Astrocyte (in vitro differentiated cells and primary cell): Measurements from ENCODE around the gene GABBR1. TPM values are rescaled to one million over a fixed set of nuclear protein-coding genes. Genes with fewer than 3 reads are reported as not detected.
"Not testable (repeated sequence)": the region's sequence is repeated elsewhere in the genome, so short reads cannot be mapped to it uniquely, and the experiment has no call there.

Experiments used
- DNase-seq: peaks from one replicate; pipeline ENCODE4 v3.0.0-alpha.2; 2010; ENCODE audit warnings: low read depth
- FAIRE-seq: peaks from 2 replicates; lab custom pipeline; 2011; peaks lifted over from hg19 to GRCh38; lab: Jason Lieb, UNC
- H2AFZ ChIP-seq: 2 replicates; pipeline ENCODE4 v1.6.0; 2012; ENCODE audit warnings: low read depth, low read length, inconsistent platforms
- H3K27ac ChIP-seq: 2 replicates; pipeline ENCODE4 v1.5.1; 2011; ENCODE audit warnings: low read depth, low read length, inconsistent platforms
- H3K27me3 ChIP-seq: 2 replicates; pipeline ENCODE4 v1.6.0; 2011; ENCODE audit warnings: low read length, inconsistent platforms; ENCODE audit not compliant: insufficient read depth
- H3K36me3 ChIP-seq: 2 replicates; pipeline ENCODE4 v1.5.1; 2011; ENCODE audit warnings: low read length, inconsistent platforms; ENCODE audit not compliant: insufficient read depth
- H3K4me1 ChIP-seq: 2 replicates; pipeline ENCODE4 v1.5.1; 2011; ENCODE audit warnings: low read length, inconsistent platforms; ENCODE audit not compliant: insufficient read depth
- H3K4me2 ChIP-seq: 2 replicates; pipeline ENCODE4 v1.6.0; 2012; ENCODE audit warnings: low read length, inconsistent platforms
- H3K4me3 ChIP-seq: 2 replicates; pipeline ENCODE4 v1.5.1; 2011; ENCODE audit warnings: low read depth, mild to moderate bottlenecking, low read length, inconsistent platforms; ENCODE audit not compliant: insufficient read depth
- H3K79me2 ChIP-seq: 2 replicates; pipeline ENCODE4 v1.6.0; 2012; ENCODE audit warnings: mild to moderate bottlenecking, low read length, inconsistent platforms; ENCODE audit not compliant: insufficient read depth
- H3K9ac ChIP-seq: 2 replicates; pipeline ENCODE4 v1.6.0; 2012; ENCODE audit warnings: mild to moderate bottlenecking, low read length, inconsistent platforms
- H3K9me3 ChIP-seq: 2 replicates; pipeline ENCODE4 v1.5.1; 2012; ENCODE audit warnings: low read depth, mild to moderate bottlenecking, low read length, inconsistent platforms; ENCODE audit not compliant: insufficient read depth
- H4K20me1 ChIP-seq: 2 replicates; pipeline ENCODE4 v1.6.0; 2012; ENCODE audit warnings: low read length, inconsistent platforms; ENCODE audit not compliant: insufficient read depth
- H3K27ac Mint-ChIP-seq: one replicate; pipeline ENCODE4 v1.8.0; 2021; ENCODE audit warnings: mild to moderate bottlenecking, mixed read lengths; ENCODE audit not compliant: unreplicated experiment
- H3K27me3 Mint-ChIP-seq: one replicate; pipeline ENCODE4 v1.8.0; 2021; ENCODE audit warnings: low read depth, mixed read lengths; ENCODE audit not compliant: unreplicated experiment
- H3K36me3 Mint-ChIP-seq: one replicate; pipeline ENCODE4 v1.8.0; 2021; ENCODE audit warnings: low read depth, mixed read lengths; ENCODE audit not compliant: unreplicated experiment
- H3K4me1 Mint-ChIP-seq: one replicate; pipeline ENCODE4 v1.8.0; 2021; ENCODE audit warnings: low read depth, mixed read lengths; ENCODE audit not compliant: unreplicated experiment
- H3K4me3 Mint-ChIP-seq: one replicate; pipeline ENCODE4 v1.8.0; 2021; ENCODE audit warnings: mild to moderate bottlenecking, moderate library complexity, mixed read lengths; ENCODE audit not compliant: unreplicated experiment
- H3K9me3 Mint-ChIP-seq: one replicate; pipeline ENCODE4 v1.8.0; 2021; ENCODE audit warnings: mild to moderate bottlenecking, mixed read lengths; ENCODE audit not compliant: unreplicated experiment
- CTCF ChIP-seq: IDR thresholded peaks from 2 replicates; pipeline ENCODE4 v1.5.1; 2011; ENCODE audit warnings: low read depth, mild to moderate bottlenecking, inconsistent platforms, low read length, moderate library complexity; ENCODE audit not compliant: insufficient read depth
- EZH2 ChIP-seq: IDR thresholded peaks from 2 replicates; pipeline ENCODE4 v1.6.1; 2012; ENCODE audit warnings: mild to moderate bottlenecking, low read length, inconsistent platforms; ENCODE audit not compliant: insufficient read depth
- total RNA-seq: library from RNA; stranded (reverse); gene quantifications from 2 replicates; pipeline ENCODE4 v1.2.1, GENCODE V29; 2021

Gene GABBR1
- total RNA-seq, 1 donor from 2014 or later = 66.3 TPM

DNA sequence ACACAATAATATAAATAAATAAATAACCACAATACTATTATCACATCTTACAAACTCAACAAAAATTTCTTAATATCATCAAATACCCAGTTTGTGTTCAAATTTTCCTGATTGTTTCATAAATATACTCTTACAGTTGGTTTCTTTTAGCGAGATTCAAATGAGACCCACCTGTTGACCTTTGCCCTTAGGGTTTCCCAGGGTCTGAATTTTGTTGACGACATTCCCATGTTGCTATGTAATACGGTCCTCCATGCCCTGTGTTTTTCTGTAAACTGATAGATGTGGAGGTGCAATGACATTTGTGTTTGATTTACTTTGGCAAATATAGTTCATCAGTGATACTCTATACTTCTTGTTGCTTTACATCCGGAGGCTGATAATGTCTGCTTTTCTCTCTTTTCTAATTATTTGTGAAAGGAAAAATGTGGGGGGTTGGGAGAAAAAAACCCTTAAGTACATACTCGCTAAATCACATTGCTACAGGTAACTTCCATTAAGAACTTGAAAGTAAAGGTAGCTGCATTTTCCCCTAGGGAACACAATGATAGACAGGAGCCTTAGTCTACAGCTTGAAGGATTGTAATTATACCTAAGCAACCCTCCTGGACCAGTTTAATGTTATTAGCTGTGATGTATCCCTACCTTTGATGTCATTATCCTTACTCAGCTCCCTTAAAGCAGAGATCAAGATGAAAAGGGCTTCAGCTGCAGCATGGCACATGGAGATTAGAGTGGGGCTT is 30.5 kb upstream of the GABBR1 start:
- no peak overlapping the region for H3K27ac ChIP-seq
- no peaks in the 10 kb centered on the region for H3K9me3 ChIP-seq
- DNase-seq (no peak), FAIRE-seq (no peak)
- H3K79me2 ChIP-seq = no peaks in the 10 kb centered on the region
- no peaks in the 10 kb centered on the region for H3K36me3 Mint-ChIP-seq
- H4K20me1 ChIP-seq = no peaks in the 10 kb centered on the region
- H3K9me3 Mint-ChIP-seq = no peaks in the 10 kb centered on the region
- H3K4me1 ChIP-seq = no peaks in the 10 kb centered on the region
- no peak overlapping the region for H2AFZ ChIP-seq
- H3K36me3 ChIP-seq = no peaks in the 10 kb centered on the region
- peaks cover 10% of the 10 kb centered on the region for H3K27me3 ChIP-seq
- no peak for TF ChIP-seq EZH2
- no peak overlapping the region for H3K9ac ChIP-seq
- no peak overlapping the region for H3K4me3 ChIP-seq
- H3K27me3 Mint-ChIP-seq = no peaks in the 10 kb centered on the region
- peaks cover 10% of the 10 kb centered on the region for H3K4me1 Mint-ChIP-seq
- no peak overlapping the region for H3K4me3 Mint-ChIP-seq
- H3K27ac Mint-ChIP-seq = no peak overlapping the region
- no peak overlapping the region for H3K4me2 ChIP-seq

DNA sequence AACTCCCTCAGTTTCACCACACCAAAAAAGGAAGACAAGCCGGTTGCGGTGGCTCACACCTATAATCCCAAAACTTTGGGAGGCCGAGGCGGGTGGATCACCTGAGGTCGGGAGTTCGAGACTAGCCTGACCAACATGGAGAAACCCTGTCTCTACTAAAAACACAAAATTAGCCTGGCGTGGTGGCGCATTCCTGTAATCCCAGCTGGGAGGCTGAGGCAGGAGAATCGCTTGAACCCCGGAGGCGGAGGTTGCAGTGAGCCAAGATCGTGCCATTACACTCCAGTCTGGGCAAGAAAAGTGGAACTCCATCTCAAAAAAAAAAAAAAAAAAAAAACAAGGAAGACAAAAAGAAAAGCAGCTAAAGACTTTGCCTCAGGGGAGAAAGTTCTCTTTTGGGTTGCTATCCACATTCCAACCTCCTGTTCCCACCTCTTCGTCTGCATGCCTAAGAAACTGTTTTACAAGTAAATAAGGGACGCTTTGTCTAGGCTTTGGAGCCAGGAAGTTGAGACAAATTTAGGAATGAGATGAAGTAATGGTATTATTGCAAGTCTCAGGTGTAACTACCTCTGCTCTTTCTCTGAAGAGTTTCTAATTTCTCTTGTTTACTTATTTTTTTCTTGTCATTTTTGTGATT is 28.6 kb upstream of the GABBR1 start:
- not testable (repeated sequence) for DNase-seq, H3K36me3 Mint-ChIP-seq, H3K27ac Mint-ChIP-seq, H3K79me2 ChIP-seq, H3K36me3 ChIP-seq, H3K9me3 Mint-ChIP-seq, H3K27me3 ChIP-seq, H3K4me3 Mint-ChIP-seq, H3K27me3 Mint-ChIP-seq, FAIRE-seq, H3K4me1 ChIP-seq, H3K4me2 ChIP-seq, H3K9me3 ChIP-seq, H2AFZ ChIP-seq, H3K4me1 Mint-ChIP-seq, H3K27ac ChIP-seq, H3K4me3 ChIP-seq, H3K9ac ChIP-seq, H4K20me1 ChIP-seq

DNA sequence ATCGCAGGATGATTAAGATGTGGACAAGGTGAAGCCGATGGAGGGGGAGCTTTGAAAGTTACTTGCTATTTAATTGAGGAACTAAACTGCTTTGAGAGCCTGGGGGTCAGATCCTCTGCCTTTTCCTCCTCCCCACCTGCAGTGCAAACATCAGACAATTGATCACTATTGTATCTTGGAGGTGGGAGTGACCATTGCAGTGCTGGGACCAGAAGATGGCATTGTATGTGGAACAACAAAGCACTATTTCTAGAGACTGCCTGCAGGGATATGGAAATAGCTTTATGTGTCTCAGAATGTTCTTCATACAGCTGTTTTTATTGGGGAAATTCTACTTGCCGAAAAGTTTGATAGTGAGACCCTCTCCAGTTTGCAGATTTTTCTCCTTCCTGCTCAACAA is 28.1 kb upstream of the GABBR1 start:
- no peak overlapping the region for H3K4me3 Mint-ChIP-seq
- Histone ChIP-seq H2AFZ (no peak overlapping the region), H3K4me2 (no peak overlapping the region), H3K9me3 (no peaks in the 10 kb centered on the region), H3K36me3 (no peaks in the 10 kb centered on the region), H3K9ac (no peak overlapping the region), H3K4me3 (no peak overlapping the region), H3K27ac (no peak overlapping the region), H3K4me1 (no peaks in the 10 kb centered on the region), H3K27me3 (peaks cover 4% of the 10 kb centered on the region), H3K79me2 (no peaks in the 10 kb centered on the region), H4K20me1 (no peaks in the 10 kb centered on the region)
- H3K27ac Mint-ChIP-seq = no peak overlapping the region
- no peaks in the 10 kb centered on the region for H3K27me3 Mint-ChIP-seq
- DNase-seq = no peak
- no peaks in the 10 kb centered on the region for H3K36me3 Mint-ChIP-seq
- peaks cover 4% of the 10 kb centered on the region for H3K4me1 Mint-ChIP-seq
- no peaks in the 10 kb centered on the region for H3K9me3 Mint-ChIP-seq
- no peak for TF ChIP-seq EZH2
- TF ChIP-seq CTCF = no peak
- no peak for FAIRE-seq
